ENCODE measurements around the gene RTN1.

DNA sequence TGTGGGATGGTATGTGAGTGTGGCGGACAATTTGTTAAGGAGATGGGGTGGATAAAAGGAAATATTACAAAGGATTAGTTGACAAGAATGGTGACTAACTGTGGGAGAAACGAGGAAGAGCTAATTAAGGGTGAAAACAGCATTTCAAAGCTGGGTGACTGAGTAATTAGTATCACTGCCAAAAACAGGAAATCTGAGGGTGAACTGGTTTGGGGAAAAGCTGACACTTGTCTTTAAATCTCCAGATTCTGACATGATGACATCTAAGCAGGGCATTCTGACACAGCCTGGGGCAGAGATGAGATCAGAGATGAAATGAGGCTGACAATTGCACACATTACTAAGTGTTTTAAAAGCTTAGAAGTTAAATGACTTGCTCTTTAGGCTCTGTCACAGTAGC lies 251.5 kb downstream of the RTN1 start:
- no peak for TF ChIP-seq CTCF (IDR thresholded peaks at IDR 0.05; ENCODE audit: low read length)
- no peak for TF ChIP-seq EZH2 (optimal IDR thresholded peaks at IDR 0.05; ENCODE audit: low read depth, low read length)

All from MM.1S (cell line).